ENCODE data around the gene LRCOL1. TPM values are rescaled to one million over a fixed set of nuclear protein-coding genes. Genes with fewer than 3 reads are reported as not detected.

The LRCOL1 gene
- total and polyA plus RNA-seq, 4 donors = 0.47 to 0.72 (median 0.59) TPM; not detected in 1

DNA sequence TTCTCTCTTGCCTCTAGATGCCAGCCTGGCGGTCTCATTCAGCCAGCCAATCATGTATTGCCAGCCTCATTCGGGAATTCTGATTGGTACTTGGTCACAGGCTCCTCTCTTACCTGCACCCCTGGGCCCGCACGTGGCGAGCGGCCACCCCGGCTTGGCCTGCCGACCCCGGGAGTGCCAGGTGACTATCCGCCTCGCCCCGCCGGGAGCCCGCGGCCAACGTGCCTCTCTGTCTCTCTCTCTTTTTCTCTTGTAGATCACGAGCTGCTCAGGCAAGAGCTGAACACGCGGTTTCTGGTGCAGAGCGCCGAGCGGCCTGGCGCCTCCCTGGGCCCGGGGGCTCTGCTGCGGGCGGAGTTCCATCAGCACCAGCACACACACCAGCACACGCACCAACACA, 39.3 kb downstream of the LRCOL1 start:
- WGBS (ENCODE audit: insufficient coverage) = 93% methylated on average over 17 of the region's 27 CpGs
- Histone ChIP-seq H3K4me3 (ENCODE audit: low read depth, low read length) (no peak overlapping the region), H3K9me3 (ENCODE audit: control insufficient read depth, insufficient read depth, low read length) (no peaks in the 10 kb centered on the region), H3K27me3 (ENCODE audit: control insufficient read depth, insufficient read depth, low read length) (no peaks in the 10 kb centered on the region), H3K4me1 (ENCODE audit: control insufficient read depth, insufficient read depth, low read length) (peaks cover 23% of the 10 kb centered on the region), H3K27ac (ENCODE audit: low read depth, low read length) (no peak overlapping the region), H3K36me3 (ENCODE audit: control insufficient read depth, insufficient read depth, low read length) (peaks cover 97% of the 10 kb centered on the region)
- DNase-seq (ENCODE audit: low read depth in 4 of 6, low spot score in 6 of 6) = no peak

DNA sequence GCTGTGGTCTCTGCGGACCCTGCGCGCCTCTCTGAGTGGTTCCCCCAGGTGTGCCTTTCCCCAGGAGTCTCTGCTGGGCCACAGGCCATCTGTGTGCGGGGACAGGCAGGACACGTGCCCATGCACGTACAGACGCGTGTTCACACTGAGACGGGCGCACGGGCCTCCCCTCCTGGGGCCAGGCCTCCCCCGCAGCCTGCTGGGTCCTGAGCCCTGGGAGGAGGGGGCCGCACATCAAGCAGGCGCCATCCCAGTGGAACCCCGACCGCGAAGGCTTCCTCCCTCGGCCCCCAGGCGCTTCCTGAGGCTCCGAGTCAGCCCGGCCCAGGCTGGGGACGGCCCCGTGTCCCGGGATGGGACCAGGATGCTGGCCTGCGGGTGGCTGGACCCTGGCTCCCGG, 39.7 kb downstream of the LRCOL1 start:
- Histone ChIP-seq H3K27ac (ENCODE audit: low read depth, low read length) (no peak overlapping the region), H3K27me3 (ENCODE audit: control insufficient read depth, insufficient read depth, low read length) (no peaks in the 10 kb centered on the region), H3K36me3 (ENCODE audit: control insufficient read depth, insufficient read depth, low read length) (peaks cover 93% of the 10 kb centered on the region), H3K4me3 (ENCODE audit: low read depth, low read length) (no peak overlapping the region), H3K9me3 (ENCODE audit: control insufficient read depth, insufficient read depth, low read length) (no peaks in the 10 kb centered on the region), H3K4me1 (ENCODE audit: control insufficient read depth, insufficient read depth, low read length) (peaks cover 27% of the 10 kb centered on the region)
- DNase-seq (ENCODE audit: low read depth in 4 of 6, low spot score in 6 of 6) = no peak
- WGBS (ENCODE audit: insufficient coverage) = 93% methylated on average over 26 of the region's 26 CpGs

DNA sequence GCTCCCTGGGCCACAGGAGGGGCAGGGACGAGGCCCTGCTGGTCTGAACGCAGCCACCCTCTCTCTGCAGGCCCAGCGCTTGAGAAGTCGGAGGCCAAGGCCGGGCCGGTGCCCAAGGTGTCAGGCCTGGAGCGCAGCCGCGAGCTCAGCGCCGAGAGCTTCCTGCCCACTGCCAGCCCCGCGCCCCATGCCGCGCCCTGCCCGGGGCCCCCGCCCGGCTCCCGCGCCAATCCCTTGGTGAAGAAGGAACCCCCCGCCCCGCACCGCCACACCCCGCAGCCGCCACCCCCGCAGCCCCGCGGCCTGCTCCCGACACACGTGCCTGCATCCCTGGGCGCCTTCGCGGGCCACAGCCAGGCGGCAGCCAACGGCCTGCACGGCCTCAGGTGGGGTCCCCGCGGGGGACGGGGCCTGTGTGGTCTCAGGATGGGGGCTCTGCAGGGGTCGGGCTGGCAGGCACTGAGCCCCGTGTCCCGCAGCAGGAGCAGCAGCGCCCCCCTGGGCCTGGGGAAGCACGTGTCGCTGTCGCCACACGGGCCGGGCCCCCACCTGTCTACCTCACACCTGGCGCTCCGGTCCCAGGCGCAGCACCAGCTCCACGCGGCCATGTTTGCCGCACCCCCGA, 40.4 kb downstream of the LRCOL1 start:
- H3K27me3 ChIP-seq (ENCODE audit: control insufficient read depth, insufficient read depth, low read length) = no peaks in the 10 kb centered on the region
- no peak for DNase-seq (ENCODE audit: low read depth in 4 of 6, low spot score in 6 of 6)
- H3K4me1 ChIP-seq (ENCODE audit: control insufficient read depth, insufficient read depth, low read length) = peaks cover 29% of the 10 kb centered on the region
- WGBS (ENCODE audit: insufficient coverage) = 94% methylated on average over 38 of the region's 55 CpGs
- no peaks in the 10 kb centered on the region for H3K9me3 ChIP-seq (ENCODE audit: control insufficient read depth, insufficient read depth, low read length)
- no peak overlapping the region for H3K27ac ChIP-seq (ENCODE audit: low read depth, low read length)
- peaks cover 90% of the 10 kb centered on the region for H3K36me3 ChIP-seq (ENCODE audit: control insufficient read depth, insufficient read depth, low read length)
- H3K4me3 ChIP-seq (ENCODE audit: low read depth, low read length) = no peak overlapping the region

DNA sequence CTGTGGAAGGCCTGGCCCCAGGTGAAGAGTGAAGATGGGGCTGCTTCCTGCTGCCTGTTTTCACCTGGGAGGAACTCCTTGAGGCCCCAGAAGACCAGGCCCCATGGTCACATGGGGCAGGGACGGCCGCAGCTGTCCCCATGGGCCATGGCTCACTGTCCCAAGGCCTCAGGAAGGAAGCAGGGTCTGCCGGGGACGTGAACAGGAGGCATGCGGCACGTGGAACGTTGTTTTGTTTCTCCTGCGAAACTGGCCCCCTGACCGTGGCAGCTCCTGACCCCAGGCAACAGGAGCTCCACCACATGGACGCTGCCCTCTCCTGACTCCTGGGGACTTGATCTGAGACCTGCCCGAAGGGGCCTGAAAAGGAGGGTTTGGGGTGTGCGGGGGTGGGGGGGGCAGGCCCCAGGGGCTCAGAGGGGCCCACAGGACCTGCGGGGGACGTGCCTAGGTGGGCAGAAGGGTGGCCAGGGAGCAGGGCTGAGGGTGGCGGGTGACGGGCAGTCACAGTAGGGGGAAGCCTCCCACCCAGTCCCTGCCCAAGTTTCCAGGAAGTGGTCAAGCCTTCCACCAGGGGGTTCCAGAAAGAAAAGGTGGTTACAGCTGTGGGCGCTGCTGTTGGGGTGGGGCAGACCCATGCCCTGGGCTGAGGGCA, 41.4 kb downstream of the LRCOL1 start:
- H3K36me3 ChIP-seq (ENCODE audit: control insufficient read depth, insufficient read depth, low read length) = peaks cover 88% of the 10 kb centered on the region
- no peaks in the 10 kb centered on the region for H3K27me3 ChIP-seq (ENCODE audit: control insufficient read depth, insufficient read depth, low read length)
- DNase-seq (ENCODE audit: low read depth in 4 of 6, low spot score in 6 of 6) = no peak
- no peak overlapping the region for H3K4me3 ChIP-seq (ENCODE audit: low read depth, low read length)
- no peaks in the 10 kb centered on the region for H3K9me3 ChIP-seq (ENCODE audit: control insufficient read depth, insufficient read depth, low read length)
- 84% methylated on average over 14 of the region's 17 CpGs for WGBS (ENCODE audit: insufficient coverage)
- H3K4me1 ChIP-seq (ENCODE audit: control insufficient read depth, insufficient read depth, low read length) = peaks cover 29% of the 10 kb centered on the region
- no peak overlapping the region for H3K27ac ChIP-seq (ENCODE audit: low read depth, low read length)

DNA sequence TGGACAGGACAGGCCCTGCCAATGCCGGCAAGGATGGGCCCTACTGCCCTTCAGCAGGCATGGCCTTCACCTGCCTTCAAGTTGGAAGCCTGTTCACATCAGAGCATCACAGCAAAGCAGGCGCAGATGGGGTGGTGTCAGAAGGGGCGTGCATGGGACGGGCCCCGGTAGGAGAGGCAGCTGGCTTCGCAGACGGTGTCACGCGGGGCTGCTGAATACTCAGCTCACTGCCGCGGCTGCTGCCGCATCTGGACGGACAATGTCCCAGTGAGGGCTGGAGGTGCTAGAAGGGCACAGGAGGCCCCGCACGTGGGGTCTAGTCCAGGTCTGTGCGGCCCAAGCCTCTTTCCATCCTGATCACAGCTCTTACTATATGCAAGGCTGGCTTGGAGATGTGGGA, 42.1 kb downstream of the LRCOL1 start:
- Histone ChIP-seq H3K27ac (ENCODE audit: low read depth, low read length) (no peak overlapping the region), H3K4me3 (ENCODE audit: low read depth, low read length) (no peak overlapping the region), H3K36me3 (ENCODE audit: control insufficient read depth, insufficient read depth, low read length) (peaks cover 86% of the 10 kb centered on the region), H3K27me3 (ENCODE audit: control insufficient read depth, insufficient read depth, low read length) (no peaks in the 10 kb centered on the region), H3K9me3 (ENCODE audit: control insufficient read depth, insufficient read depth, low read length) (no peaks in the 10 kb centered on the region), H3K4me1 (ENCODE audit: control insufficient read depth, insufficient read depth, low read length) (peaks cover 29% of the 10 kb centered on the region)
- DNase-seq (ENCODE audit: low read depth in 4 of 6, low spot score in 6 of 6) = no peak
- WGBS (ENCODE audit: insufficient coverage) = 83% methylated on average over 14 of the region's 16 CpGs

DNA sequence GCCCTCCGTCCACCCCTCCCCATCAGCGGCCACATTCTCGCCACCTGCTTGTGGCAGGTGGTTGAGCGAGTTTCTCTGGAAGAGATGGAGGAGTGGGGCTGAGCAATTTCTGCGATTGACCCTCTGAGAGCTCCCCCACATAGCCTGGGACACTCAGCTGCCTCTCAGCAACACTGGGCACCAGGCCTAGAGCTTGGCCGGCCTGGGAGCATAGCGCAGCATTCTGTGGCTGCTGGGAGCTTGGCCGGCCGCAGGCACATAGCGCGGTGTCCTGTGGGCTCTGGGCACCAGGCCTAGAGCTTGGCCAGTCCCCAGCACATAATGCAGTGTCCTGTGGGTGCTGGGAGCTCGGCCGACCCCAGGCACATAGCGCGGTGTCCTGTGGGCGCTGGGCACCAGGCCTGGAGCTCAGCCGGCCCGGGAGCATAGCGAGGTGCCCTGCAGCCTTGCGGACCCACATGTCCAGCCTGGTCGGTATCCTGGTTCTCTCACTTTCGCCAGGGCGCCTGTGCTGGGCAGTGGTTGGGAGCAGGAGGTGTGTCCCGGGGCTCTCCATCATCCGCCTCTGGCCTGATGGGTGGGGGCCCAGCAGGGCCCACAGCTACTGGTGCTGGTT, 43.8 kb downstream of the LRCOL1 start:
- no peaks in the 10 kb centered on the region for H3K9me3 ChIP-seq (ENCODE audit: control insufficient read depth, insufficient read depth, low read length)
- no peaks in the 10 kb centered on the region for H3K27me3 ChIP-seq (ENCODE audit: control insufficient read depth, insufficient read depth, low read length)
- H3K27ac ChIP-seq (ENCODE audit: low read depth, low read length) = peak overlapping the region; percentile 15
- peaks cover 38% of the 10 kb centered on the region for H3K4me1 ChIP-seq (ENCODE audit: control insufficient read depth, insufficient read depth, low read length)
- DNase-seq (ENCODE audit: low read depth in 4 of 6, low spot score in 6 of 6) = peak in 2 of 6 donors; percentile 43 to 71
- peaks cover 82% of the 10 kb centered on the region for H3K36me3 ChIP-seq (ENCODE audit: control insufficient read depth, insufficient read depth, low read length)
- H3K4me3 ChIP-seq (ENCODE audit: low read depth, low read length) = no peak overlapping the region
- 59% methylated on average over 22 of the region's 25 CpGs for WGBS (ENCODE audit: insufficient coverage)

DNA sequence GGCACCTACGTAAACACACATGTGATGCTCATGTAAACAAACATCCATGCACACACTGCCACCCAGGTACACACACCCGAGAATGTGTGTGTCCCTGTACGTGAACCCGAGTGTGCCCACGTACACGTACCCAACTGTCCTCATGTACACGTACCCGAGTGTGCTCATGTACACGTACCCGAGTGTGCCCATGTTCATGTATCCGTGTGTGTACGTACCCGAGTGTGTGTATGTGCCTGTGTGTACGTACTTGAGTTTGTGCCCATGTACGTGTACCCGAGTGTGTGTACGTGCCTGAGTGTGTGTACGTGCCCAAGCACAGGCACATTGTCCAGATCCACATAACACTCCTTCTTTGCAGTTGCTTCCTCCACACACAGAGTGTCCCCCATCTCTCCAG, 45.0 kb downstream of the LRCOL1 start:
- H3K36me3 ChIP-seq (ENCODE audit: control insufficient read depth, insufficient read depth, low read length) = peaks cover 74% of the 10 kb centered on the region
- 95% methylated on average over 17 of the region's 18 CpGs for WGBS (ENCODE audit: insufficient coverage)
- H3K4me1 ChIP-seq (ENCODE audit: control insufficient read depth, insufficient read depth, low read length) = peaks cover 50% of the 10 kb centered on the region
- no peak overlapping the region for H3K27ac ChIP-seq (ENCODE audit: low read depth, low read length)
- no peak for DNase-seq (ENCODE audit: low read depth in 4 of 6, low spot score in 6 of 6)
- H3K27me3 ChIP-seq (ENCODE audit: control insufficient read depth, insufficient read depth, low read length) = no peaks in the 10 kb centered on the region
- no peak overlapping the region for H3K4me3 ChIP-seq (ENCODE audit: low read depth, low read length)
- no peaks in the 10 kb centered on the region for H3K9me3 ChIP-seq (ENCODE audit: control insufficient read depth, insufficient read depth, low read length)

DNA sequence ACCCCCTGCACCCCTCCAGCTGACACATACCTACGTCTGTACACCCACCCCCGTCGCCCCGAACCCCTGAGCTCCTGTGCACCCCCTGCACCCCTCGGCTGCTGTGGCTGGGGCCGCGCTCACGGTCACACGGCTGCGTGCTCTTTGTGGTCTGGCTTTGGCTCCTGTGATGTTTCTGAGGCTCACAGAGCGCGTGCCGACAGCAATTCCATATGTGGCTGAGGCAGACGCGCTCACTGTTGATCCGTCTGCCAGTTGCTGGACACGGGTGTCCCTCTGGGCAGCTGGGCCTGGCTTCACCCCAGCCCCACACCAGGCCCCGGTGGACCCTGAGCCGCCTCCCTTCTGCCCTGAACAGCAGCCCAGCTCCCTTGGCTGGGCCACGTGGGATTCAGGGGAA, 46.5 kb downstream of the LRCOL1 start:
- no peaks in the 10 kb centered on the region for H3K27me3 ChIP-seq (ENCODE audit: control insufficient read depth, insufficient read depth, low read length)
- peaks cover 60% of the 10 kb centered on the region for H3K36me3 ChIP-seq (ENCODE audit: control insufficient read depth, insufficient read depth, low read length)
- 96% methylated on average over 18 of the region's 20 CpGs for WGBS (ENCODE audit: insufficient coverage)
- H3K4me3 ChIP-seq (ENCODE audit: low read depth, low read length) = no peak overlapping the region
- peaks cover 57% of the 10 kb centered on the region for H3K4me1 ChIP-seq (ENCODE audit: control insufficient read depth, insufficient read depth, low read length)
- H3K9me3 ChIP-seq (ENCODE audit: control insufficient read depth, insufficient read depth, low read length) = no peaks in the 10 kb centered on the region
- no peak overlapping the region for H3K27ac ChIP-seq (ENCODE audit: low read depth, low read length)
- no peak for DNase-seq (ENCODE audit: low read depth in 4 of 6, low spot score in 6 of 6)

DNA sequence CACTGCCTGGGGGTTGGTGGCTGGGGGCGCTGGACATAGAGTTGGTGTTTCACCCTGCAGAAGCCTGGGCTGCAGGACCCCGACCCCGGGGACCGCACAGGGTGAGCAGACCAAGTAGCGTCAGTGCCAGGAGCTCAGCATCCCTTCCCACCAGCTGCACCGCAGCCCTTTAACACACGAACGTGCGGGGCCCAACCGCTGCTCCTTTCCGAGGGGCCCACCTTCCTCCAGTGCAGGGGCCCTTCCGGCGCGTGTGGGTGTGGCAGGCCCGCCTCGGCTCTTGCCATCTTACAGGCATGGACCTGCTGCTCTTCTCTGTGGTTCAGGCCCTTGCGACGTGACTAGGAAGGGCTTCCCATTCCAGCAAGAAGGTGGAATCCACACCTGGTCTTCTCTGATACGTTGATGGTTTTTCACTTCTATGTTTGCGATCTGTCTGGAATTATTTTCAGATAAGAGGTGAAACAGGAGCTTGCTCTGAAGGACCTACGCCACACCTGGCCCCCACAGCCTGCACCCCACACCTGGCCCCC, 47.8 kb downstream of the LRCOL1 start:
- H3K9me3 ChIP-seq (ENCODE audit: control insufficient read depth, insufficient read depth, low read length) = no peaks in the 10 kb centered on the region
- peaks cover 50% of the 10 kb centered on the region for H3K4me1 ChIP-seq (ENCODE audit: control insufficient read depth, insufficient read depth, low read length)
- no peaks in the 10 kb centered on the region for H3K27me3 ChIP-seq (ENCODE audit: control insufficient read depth, insufficient read depth, low read length)
- no peak for DNase-seq (ENCODE audit: low read depth in 4 of 6, low spot score in 6 of 6)
- H3K36me3 ChIP-seq (ENCODE audit: control insufficient read depth, insufficient read depth, low read length) = peaks cover 58% of the 10 kb centered on the region
- WGBS (ENCODE audit: insufficient coverage) = 78% methylated on average over 20 of the region's 21 CpGs
- H3K27ac ChIP-seq (ENCODE audit: low read depth, low read length) = no peak overlapping the region
- no peak overlapping the region for H3K4me3 ChIP-seq (ENCODE audit: low read depth, low read length)
